HL-60 (cell line): ENCODE measurements around the gene CAMTA1.

ENCODE experiments used
- CTCF ChIP-seq: IDR thresholded peaks from one replicate; pipeline ENCODE4 v1.5.1; 2011; ENCODE audit warnings: low read length, control low read depth, inconsistent platforms; ENCODE audit not compliant: insufficient read depth
- GABPA ChIP-seq: IDR thresholded peaks from 2 replicates; pipeline ENCODE4 v1.6.1; 2012; ENCODE audit warnings: low read depth
- REST ChIP-seq: IDR thresholded peaks from 2 replicates; pipeline ENCODE4 v1.6.1; 2012; ENCODE audit warnings: low read depth; ENCODE audit not compliant: insufficient replicate concordance

GRCh38 chr1:7388488-7389185 is 603.4 kb downstream of the CAMTA1 start:
- TF ChIP-seq CTCF (no peak), GABPA (no peak), REST (no peak)
